Lower leg skin (tissue), 3 donors: Measurements from ENCODE around the gene ACER3.

Source experiments
- POLR2A ChIP-seq, 2 donors: fragments of 450-650 bp; IDR thresholded peaks; one replicate each; pipeline ENCODE4 v1.6.1; 2016 to 2017; ENCODE audit warnings: antibody characterized with exemption in 2 of 2, mild to moderate bottlenecking in 1 of 2, moderate library complexity in 1 of 2
- TF ChIP-seq, protein P1 (sequence below), 3 donors: fragments of 450-650 bp; IDR thresholded peaks; one replicate each; pipeline ENCODE4 v1.5.1; 2016; ENCODE audit warnings: antibody characterized with exemption in 3 of 3, mild to moderate bottlenecking in 3 of 3, moderate library complexity in 2 of 3

GRCh38 chr11:76974179-76974891 is 113.6 kb downstream of the ACER3 start:
- TF ChIP-seq POLR2A (IDR thresholded peaks at IDR 0.05) = no peak
- TF ChIP-seq, protein P1, sequence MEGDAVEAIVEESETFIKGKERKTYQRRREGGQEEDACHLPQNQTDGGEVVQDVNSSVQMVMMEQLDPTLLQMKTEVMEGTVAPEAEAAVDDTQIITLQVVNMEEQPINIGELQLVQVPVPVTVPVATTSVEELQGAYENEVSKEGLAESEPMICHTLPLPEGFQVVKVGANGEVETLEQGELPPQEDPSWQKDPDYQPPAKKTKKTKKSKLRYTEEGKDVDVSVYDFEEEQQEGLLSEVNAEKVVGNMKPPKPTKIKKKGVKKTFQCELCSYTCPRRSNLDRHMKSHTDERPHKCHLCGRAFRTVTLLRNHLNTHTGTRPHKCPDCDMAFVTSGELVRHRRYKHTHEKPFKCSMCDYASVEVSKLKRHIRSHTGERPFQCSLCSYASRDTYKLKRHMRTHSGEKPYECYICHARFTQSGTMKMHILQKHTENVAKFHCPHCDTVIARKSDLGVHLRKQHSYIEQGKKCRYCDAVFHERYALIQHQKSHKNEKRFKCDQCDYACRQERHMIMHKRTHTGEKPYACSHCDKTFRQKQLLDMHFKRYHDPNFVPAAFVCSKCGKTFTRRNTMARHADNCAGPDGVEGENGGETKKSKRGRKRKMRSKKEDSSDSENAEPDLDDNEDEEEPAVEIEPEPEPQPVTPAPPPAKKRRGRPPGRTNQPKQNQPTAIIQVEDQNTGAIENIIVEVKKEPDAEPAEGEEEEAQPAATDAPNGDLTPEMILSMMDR (IDR thresholded peaks at IDR 0.05) = no peak
